CD4-positive, alpha-beta T cell treated with Interleukin-6 for 4 hours (primary cell): ENCODE measurements around the gene DUSP23.

Source experiments
- DNase-seq: peaks from one replicate; pipeline ENCODE4 v3.0.0-alpha.2; 2020; ENCODE audit warnings: mixed read lengths

Gene DUSP23

DNA sequence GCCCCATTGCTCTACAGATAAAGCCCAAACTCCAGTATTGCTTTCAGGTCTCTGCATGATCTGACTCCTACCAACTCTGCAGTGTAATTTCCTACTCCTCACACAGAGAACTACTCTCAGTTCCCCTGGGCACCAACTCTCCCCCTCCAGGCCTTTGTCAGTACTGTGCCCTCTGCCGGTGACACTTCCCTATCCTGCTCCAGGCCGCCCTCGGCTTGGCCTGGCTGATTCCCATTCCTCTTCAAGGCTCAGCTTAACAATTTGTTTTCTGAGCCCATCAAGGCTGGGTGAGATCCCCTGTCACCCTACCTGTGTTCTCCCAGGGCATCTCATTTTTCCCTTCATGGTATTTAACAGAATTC, 48.5 kb downstream of the DUSP23 start:
- no peak for DNase-seq

DNA sequence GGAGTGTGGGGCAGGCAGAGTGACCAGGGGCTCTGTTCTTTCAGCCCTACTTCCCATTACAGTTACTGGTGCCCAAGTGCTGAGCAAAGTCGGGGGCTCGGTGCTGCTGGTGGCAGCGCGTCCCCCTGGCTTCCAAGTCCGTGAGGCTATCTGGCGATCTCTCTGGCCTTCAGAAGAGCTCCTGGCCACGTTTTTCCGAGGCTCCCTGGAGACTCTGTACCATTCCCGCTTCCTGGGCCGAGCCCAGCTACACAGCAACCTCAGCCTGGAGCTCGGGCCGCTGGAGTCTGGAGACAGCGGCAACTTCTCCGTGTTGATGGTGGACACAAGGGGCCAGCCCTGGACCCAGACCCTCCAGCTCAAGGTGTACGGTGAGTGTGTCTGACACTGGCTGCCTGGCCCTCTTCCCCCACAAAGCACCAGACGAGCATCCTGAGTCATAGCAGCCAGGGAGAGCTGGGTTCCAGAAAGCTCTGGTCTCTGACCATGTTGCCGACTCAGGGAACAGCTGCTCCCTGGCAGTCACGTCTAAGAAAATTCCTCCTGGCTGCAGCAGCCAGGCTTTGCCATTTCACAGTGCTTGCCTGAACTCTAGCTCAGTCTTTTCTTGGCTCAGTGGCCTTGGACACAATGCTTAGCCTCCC, 49.2 kb downstream of the DUSP23 start:
- DNase-seq, result no peak

DNA sequence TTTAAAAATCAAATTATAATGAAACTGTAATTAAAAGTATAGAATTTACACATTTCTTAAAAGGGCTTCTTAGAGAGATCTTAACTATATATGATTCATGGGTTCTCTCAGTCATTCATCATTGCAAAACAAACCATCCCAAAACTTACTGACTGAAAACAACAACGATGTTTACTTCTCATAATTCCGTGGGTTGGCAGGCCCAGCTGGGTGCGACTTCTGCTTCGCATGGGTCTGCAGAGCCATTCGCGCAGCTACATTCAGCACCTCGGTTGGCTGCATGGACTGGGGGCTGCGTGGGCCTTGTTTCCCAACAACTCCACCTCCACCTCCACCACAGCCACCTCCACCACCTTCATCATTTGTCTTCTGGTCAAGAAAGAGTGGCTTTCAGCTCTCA, 50.0 kb downstream of the DUSP23 start:
- no peak for DNase-seq

DNA sequence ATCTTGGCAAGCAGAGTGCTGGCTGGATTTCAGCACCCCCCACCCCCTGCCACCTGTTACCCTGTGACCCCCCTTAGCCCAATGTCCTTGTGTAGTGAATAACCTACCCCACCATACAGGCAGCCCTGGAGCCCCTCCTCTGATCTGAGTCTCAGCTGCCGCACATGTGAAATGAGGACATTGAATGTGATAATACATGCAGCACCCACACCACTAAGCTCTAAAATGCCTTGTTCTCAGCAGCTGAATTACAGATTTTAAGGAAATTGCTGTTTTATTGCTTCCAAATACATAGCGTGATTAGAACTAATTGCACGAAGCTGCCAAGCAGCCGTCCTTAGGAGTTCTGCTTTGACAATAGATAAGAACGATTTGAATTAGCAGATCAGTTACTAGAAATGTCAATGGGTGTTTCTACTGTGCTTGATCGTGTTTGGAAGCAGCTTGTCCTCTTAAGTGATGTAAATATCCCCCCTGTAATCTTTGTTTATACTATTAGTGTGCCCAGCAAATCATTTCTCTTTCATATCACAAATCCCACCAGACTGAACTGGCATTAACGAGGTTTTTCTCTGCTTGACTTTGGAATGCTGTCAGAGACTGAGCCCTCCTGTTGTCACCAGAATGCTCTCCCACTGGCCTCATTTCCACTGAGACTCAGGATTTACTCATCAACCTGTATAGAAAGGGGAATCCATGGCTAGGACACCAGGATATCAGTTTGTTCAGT, 50.8 kb downstream of the DUSP23 start:
- no peak for DNase-seq
